ENCODE data around the gene CDC5L. TPM values are rescaled to one million over a fixed set of nuclear protein-coding genes. Genes with fewer than 3 reads are reported as not detected.

Gene CDC5L
- total and polyA plus RNA-seq, 8 donors, result 2.9 to 11.4 (median 7.5) TPM

- Histone ChIP-seq H3K36me3 (peaks cover 0 to 52% (median 24%) of the 10 kb centered on the region in 3 donors), H3K9me3 (no peaks in the 10 kb centered on the region), H3K4me1 (peaks cover 0 to 9% (median 0%) of the 10 kb centered on the region in 3 donors), H3K4me3 (no peak overlapping the region), H3K27ac (no peak overlapping the region), H3K27me3 (no peaks in the 10 kb centered on the region)
- ATAC-seq (no peak), FAIRE-seq (no peak), DNase-seq (no peak)
- WGBS, 2 donors, result 85 to 87% methylated on average over 5 of the region's 5 CpGs
- intact Hi-C loops (cut with DNase I), result no loop called here
- TF ChIP-seq CTCF (IDR thresholded peaks at IDR 0.05), result no peak
Observed at GRCh38 chr6:44404022-44404714, 16.7 kb downstream of the CDC5L start.

DNA sequence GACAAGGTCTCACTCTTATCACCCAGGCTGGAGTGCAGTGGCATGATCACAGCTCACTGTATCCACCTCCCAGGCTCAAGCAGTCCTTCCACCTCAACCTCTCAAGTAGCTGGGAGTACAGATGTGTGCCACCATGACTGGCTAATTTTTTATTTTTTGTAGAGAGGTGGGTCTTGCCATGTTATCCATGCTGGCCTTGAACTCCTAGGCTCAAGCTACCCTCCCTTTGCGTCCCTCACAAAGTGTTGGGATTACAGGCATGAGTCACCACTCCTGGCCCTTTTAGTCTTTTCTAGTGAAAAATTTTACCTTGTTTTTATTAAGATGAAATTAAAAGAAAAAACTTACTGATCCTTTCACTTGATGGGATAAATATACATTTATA lies 17.2 kb downstream of the CDC5L start:
- H3K36me3 ChIP-seq, result peaks cover 0 to 57% (median 24%) of the 10 kb centered on the region in 3 donors
- WGBS, 2 donors, result 78 to 83% methylated on average over 1 of the region's 1 CpG
- no peak overlapping the region for H3K4me3 ChIP-seq
- DNase-seq, result no peak
- intact Hi-C loops (cut with DNase I), result no loop called here
- FAIRE-seq, result no peak
- no peaks in the 10 kb centered on the region for H3K9me3 ChIP-seq
- H3K4me1 ChIP-seq, result peaks cover 0 to 7% (median 0%) of the 10 kb centered on the region in 3 donors
- peak in 1 of 4 donors; percentile 15 for ATAC-seq
- TF ChIP-seq CTCF (IDR thresholded peaks at IDR 0.05), result no peak
- no peak overlapping the region for H3K27ac ChIP-seq
- no peaks in the 10 kb centered on the region for H3K27me3 ChIP-seq

DNA sequence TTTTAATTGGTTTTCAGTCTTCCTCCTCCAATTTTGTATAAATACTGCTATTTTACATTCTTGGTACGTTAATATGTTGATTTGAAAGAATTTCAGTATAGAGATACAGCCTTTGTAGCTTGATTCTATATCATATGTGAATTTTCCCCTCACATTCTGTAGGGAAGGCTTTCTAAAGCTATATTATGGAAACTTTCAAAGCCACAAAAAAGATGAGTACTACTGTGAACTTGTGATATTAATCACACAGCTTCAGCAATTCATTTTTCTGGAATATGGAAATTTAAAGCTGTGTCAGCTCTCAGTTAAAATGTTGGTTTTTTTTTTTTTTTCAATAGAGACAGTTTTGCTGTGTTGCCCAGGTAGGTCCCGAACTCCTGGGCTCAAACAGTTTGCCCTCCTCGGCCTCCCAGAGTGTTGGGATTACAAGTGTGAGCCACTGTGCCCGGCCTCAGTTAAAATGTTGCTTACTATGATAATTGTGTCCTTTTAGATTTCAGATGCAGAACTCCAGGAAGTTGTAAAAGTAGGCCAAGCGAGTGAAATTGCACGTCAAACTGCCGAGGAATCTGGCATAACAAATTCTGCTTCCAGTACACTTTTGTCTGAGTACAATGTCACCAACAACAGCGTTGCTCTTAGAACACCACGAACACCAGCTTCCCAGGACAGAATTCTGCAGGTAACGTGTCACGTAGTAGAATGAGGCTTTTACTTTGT lies 20.6 kb downstream of the CDC5L start:
- WGBS, 2 donors, result 94 to 96% methylated on average over 11 of the region's 11 CpGs
- peaks cover 0 to 57% (median 24%) of the 10 kb centered on the region in 3 donors for H3K36me3 ChIP-seq
- H3K9me3 ChIP-seq, result no peaks in the 10 kb centered on the region
- TF ChIP-seq CTCF (IDR thresholded peaks at IDR 0.05), result no peak
- intact Hi-C loops (cut with DNase I), result no loop called here
- no peak overlapping the region for H3K27ac ChIP-seq
- no peak overlapping the region for H3K4me3 ChIP-seq
- FAIRE-seq (no peak), ATAC-seq (no peak), DNase-seq (no peak)
- H3K27me3 ChIP-seq, result no peaks in the 10 kb centered on the region
- peaks cover 0 to 4% (median 0%) of the 10 kb centered on the region in 3 donors for H3K4me1 ChIP-seq

- Histone ChIP-seq H3K9me3 (no peaks in the 10 kb centered on the region), H3K36me3 (peaks cover 0 to 49% (median 24%) of the 10 kb centered on the region in 3 donors), H3K27me3 (no peaks in the 10 kb centered on the region), H3K27ac (no peak overlapping the region), H3K4me3 (no peak overlapping the region), H3K4me1 (peaks cover 0 to 4% (median 0%) of the 10 kb centered on the region in 3 donors)
- FAIRE-seq, result no peak
- 81 to 82% methylated on average over 7 of the region's 7 CpGs for WGBS, 2 donors
- DNase-seq, result no peak
- TF ChIP-seq CTCF (IDR thresholded peaks at IDR 0.05), result no peak
- intact Hi-C loops (cut with DNase I), result no loop called here
- no peak for ATAC-seq
Observed at GRCh38 chr6:44409207-44409794, 21.8 kb downstream of the CDC5L start.
